Measurements from ENCODE around the gene CCDC149. TPM values are rescaled to one million over a fixed set of nuclear protein-coding genes. Genes with fewer than 3 reads are reported as not detected.

Gene CCDC149
- total and polyA plus RNA-seq, 2 of the 8 experiments (the other 6 are each of a cell fraction or from before 2014, with no cell fraction given) = 2.2 to 5.6 TPM

- H2BK5ac ChIP-seq (ENCODE audit: low read depth, low read length) = no peak overlapping the region
- WGBS, 2 experiments (ENCODE audit: extremely low coverage in 1 of 2, insufficient coverage in 1 of 2, insufficient read length in 1 of 2, insufficient replicate concordance in 2 of 2, low coverage in 1 of 2, low lambda C conversion rate in 2 of 2, missing lambda C conversion rate in 1 of 2) = 83% methylated on average over 7 of the region's 7 CpGs; no CpG with 5 or more reads in 1 of the 2 experiments
- no peak for TF ChIP-seq BACH1 (IDR thresholded peaks at IDR 0.05; ENCODE audit: low read length)
- no peak for TF ChIP-seq TAF7 (optimal IDR thresholded peaks at IDR 0.05; ENCODE audit: borderline replicate concordance, low read depth, low read length)
- no peak for TF ChIP-seq RAD21 (IDR thresholded peaks at IDR 0.05 in 1 of 2, conservative IDR thresholded peaks at IDR 0.05 in 1 of 2; ENCODE audit: low read depth in 2 of 2, low read length in 2 of 2)
- TF ChIP-seq SP2 (IDR thresholded peaks at IDR 0.05; ENCODE audit: low read length) = no peak
- TF ChIP-seq JUND (IDR thresholded peaks at IDR 0.05; ENCODE audit: low read length) = no peak
- TF ChIP-seq MAFK (IDR thresholded peaks at IDR 0.05; ENCODE audit: low read depth, low read length) = no peak
- TF ChIP-seq SUZ12 (IDR thresholded peaks at IDR 0.05; ENCODE audit: low read length) = no peak
- no peak for TF ChIP-seq NANOG (IDR thresholded peaks at IDR 0.05; ENCODE audit: insufficient read depth, low read depth, low read length, poor library complexity, severe bottlenecking)
- TF ChIP-seq TBP (IDR thresholded peaks at IDR 0.05; ENCODE audit: low read depth, low read length) = no peak
- no peak for TF ChIP-seq SIX5 (IDR thresholded peaks at IDR 0.05; ENCODE audit: low read depth, low read length)
- TF ChIP-seq, protein P1, sequence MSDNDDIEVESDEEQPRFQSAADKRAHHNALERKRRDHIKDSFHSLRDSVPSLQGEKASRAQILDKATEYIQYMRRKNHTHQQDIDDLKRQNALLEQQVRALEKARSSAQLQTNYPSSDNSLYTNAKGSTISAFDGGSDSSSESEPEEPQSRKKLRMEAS (IDR thresholded peaks at IDR 0.05) = no peak
- no peak for TF ChIP-seq TCF12 (IDR thresholded peaks at IDR 0.05; ENCODE audit: low read depth, low read length)
- TF ChIP-seq JUN (IDR thresholded peaks at IDR 0.05; ENCODE audit: low read depth, low read length) = no peak
- TF ChIP-seq BCL11A (IDR thresholded peaks at IDR 0.05; ENCODE audit: low read depth in 2 of 2, low read length in 2 of 2) = no peak
- TF ChIP-seq BRCA1 (IDR thresholded peaks at IDR 0.05; ENCODE audit: low read depth, low read length) = no peak
- TF ChIP-seq TAF1 (IDR thresholded peaks at IDR 0.05; ENCODE audit: low read depth, low read length) = no peak
These were observed 88.1 kb downstream of the CCDC149 start for GRCh38 chr4:24824720-24825119.

More at GRCh38 chr4:24824720-24825119, 88.1 kb downstream of the CCDC149 start:
- H3K27ac ChIP-seq (ENCODE audit: low read depth, low read length) = no peak overlapping the region
- H3K79me2 ChIP-seq (ENCODE audit: control insufficient read depth in 1 of 2, insufficient read depth in 2 of 2, low read length in 2 of 2) = no peaks in the 10 kb centered on the region
- H2AFZ ChIP-seq (ENCODE audit: low read length) = no peak overlapping the region
- ChIA-PET CTCF (ENCODE audit: partially characterized antibody) (interaction anchor here (0.5 to 1.8 kb wide), 7 partner anchors 15 to 322 kb away, joined by 3 to 14 read pairs (median 4); no protein-coding TSS in a partner anchor), POLR2A (ENCODE audit: partially characterized antibody) (no interaction called here)
- no peak overlapping the region for H4K8ac ChIP-seq (ENCODE audit: extremely low read depth, insufficient read depth, low read length)
- no peak overlapping the region for H2BK120ac ChIP-seq (replicated peaks; ENCODE audit: low read depth, low read length)
- DNase-seq (ENCODE audit: low read depth in 1 of 2, low spot score in 2 of 2) (no peak), FAIRE-seq (no peak)
- no peak overlapping the region for H3K18ac ChIP-seq (ENCODE audit: extremely low read depth, low read length)
- no peak overlapping the region for H3K4me2 ChIP-seq (ENCODE audit: insufficient read depth in 1 of 2, low read depth in 2 of 2, low read length in 2 of 2)
- no peak overlapping the region for H4K5ac ChIP-seq (ENCODE audit: insufficient read length, low read depth, low read length)
- H3K56ac ChIP-seq (replicated peaks; ENCODE audit: insufficient read length, low read depth, low read length) = no peak overlapping the region
- H2AK5ac ChIP-seq (ENCODE audit: low read depth, low read length) = no peak overlapping the region
- H2BK12ac ChIP-seq (ENCODE audit: low read depth, low read length) = no peak overlapping the region
- no peak overlapping the region for H2BK15ac ChIP-seq (ENCODE audit: low read length)
- no peak overlapping the region for H2BK20ac ChIP-seq (ENCODE audit: low read length)
- no peaks in the 10 kb centered on the region for H3K9me3 ChIP-seq (ENCODE audit: insufficient read depth in 2 of 2, low read depth in 1 of 2, low read length in 1 of 2)
- no peaks in the 10 kb centered on the region for H3K23me2 ChIP-seq (ENCODE audit: low read depth, low read length)
- H3K23ac ChIP-seq (ENCODE audit: insufficient read length) = no peak overlapping the region
- no peaks in the 10 kb centered on the region for H3K4me1 ChIP-seq (replicated peaks in 1 of 4; ENCODE audit: control insufficient read depth in 3 of 4, insufficient read depth in 4 of 4, low read length in 3 of 4)
- H3K4me3 ChIP-seq (ENCODE audit: extremely low read depth in 1 of 4, insufficient read depth in 2 of 4, low read depth in 3 of 4, low read length in 4 of 4) = no peak overlapping the region
- H3K9ac ChIP-seq (replicated peaks in 1 of 4; ENCODE audit: extremely low read depth in 1 of 4, low read depth in 3 of 4, low read length in 3 of 4) = no peak overlapping the region
- H3K14ac ChIP-seq (ENCODE audit: insufficient read length) = no peak overlapping the region
- H3K27me3 ChIP-seq (replicated peaks in 1 of 4; ENCODE audit: control insufficient read depth in 3 of 4, extremely low read depth in 1 of 4, insufficient read depth in 3 of 4, low read length in 3 of 4) = no peaks in the 10 kb centered on the region
- H4K20me1 ChIP-seq (replicated peaks in 1 of 2; ENCODE audit: control insufficient read depth in 1 of 2, insufficient read depth in 2 of 2, low read length in 2 of 2) = no peaks in the 10 kb centered on the region
- H3K36me3 ChIP-seq (ENCODE audit: control insufficient read depth in 2 of 4, insufficient read depth in 4 of 4, low read length in 3 of 4) = no peaks in the 10 kb centered on the region
- H3K4ac ChIP-seq (replicated peaks; ENCODE audit: insufficient read length, low read depth, low read length) = no peak overlapping the region
- H3K79me1 ChIP-seq (ENCODE audit: low read depth, low read length) = no peaks in the 10 kb centered on the region
- no peak overlapping the region for H4K91ac ChIP-seq (replicated peaks; ENCODE audit: insufficient read length, low read length)
